T follicular helper cell (primary cell): ENCODE results near the gene MLIP.
"Not testable (repeated sequence)": the region's sequence is repeated elsewhere in the genome, so short reads cannot be mapped to it uniquely, and the experiment has no call there.

ENCODE experiments used
- DNase-seq: peaks from one replicate; pipeline ENCODE4 v3.0.0-alpha.2; 2020; ENCODE audit warnings: low read depth

The MLIP gene

DNA sequence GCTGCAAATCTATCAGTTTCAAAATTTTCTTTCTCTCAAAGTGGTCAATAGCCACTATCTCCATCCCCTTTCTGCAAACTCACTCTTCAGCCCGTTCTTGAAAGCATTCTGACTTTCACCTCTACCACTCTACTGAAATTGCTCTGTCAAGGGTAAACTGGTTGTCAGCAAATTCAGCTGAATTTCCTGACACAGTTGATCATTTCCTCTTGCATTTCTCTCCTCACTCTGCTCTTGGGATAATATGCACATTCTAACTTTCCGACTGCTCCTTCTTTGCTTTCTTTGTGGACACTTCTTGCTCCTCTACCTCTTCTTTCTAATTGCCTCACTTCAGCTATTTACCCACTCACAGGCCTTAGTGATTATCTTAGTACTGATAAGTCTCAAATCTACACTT is 123.3 kb downstream of the MLIP start:
- DNase-seq = no peak

DNA sequence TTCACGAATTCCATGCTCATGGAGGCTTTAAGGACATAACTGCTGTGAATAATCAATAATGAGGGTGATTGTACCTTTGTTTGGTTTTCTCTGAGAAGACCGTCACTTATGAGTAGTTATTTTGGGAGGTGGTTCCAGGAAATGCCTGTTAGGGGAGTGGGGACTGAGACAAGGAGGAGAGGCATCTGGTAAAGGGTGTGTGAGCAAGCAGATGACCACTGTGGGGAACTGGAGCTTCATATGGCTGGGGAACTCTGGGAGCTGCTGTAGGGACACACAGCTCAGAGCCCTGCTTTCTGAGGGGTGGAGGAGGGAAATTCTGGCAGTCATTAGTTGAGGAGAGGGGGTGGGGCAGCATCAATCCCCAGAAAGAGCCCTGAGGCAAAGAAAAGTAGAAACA is 125.7 kb downstream of the MLIP start:
- no peak for DNase-seq

DNA sequence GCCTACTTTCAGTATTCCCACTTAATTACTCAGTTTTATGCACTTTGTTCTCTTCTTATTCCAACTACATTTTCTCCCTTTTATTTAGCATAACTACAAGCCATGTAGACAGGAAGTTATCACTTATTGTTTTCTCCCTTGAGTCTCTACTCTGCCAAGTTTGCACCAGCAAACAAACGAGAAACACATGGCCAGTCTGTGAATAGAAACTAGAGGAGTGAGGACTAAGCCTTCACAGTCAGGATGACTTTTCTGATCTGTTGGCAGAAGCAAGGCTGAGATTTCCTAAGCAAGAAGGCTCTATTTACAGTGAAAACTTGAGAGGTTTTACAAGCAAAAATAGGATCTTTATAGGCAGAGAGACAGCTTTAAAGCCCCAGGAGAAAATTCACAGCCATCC is 127.2 kb downstream of the MLIP start:
- DNase-seq = no peak

DNA sequence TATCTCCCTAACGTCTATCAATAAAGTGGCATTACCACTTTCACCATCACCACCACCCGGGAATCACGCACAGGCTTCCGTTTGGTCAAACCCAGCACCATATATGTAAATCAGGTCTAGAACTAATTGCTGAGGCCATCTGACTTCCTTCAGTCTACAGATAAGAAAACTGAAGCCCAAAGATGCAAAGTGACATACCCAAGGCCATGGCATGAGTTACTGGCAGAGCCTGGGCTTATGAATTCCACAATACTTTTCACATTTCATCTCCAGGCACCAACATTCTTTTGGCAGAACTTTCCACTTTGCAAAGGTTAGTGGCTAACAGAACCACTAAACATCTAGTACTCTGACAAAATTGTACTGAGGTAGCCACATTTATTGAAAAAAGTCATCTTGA is 132.5 kb downstream of the MLIP start:
- DNase-seq = no peak

DNA sequence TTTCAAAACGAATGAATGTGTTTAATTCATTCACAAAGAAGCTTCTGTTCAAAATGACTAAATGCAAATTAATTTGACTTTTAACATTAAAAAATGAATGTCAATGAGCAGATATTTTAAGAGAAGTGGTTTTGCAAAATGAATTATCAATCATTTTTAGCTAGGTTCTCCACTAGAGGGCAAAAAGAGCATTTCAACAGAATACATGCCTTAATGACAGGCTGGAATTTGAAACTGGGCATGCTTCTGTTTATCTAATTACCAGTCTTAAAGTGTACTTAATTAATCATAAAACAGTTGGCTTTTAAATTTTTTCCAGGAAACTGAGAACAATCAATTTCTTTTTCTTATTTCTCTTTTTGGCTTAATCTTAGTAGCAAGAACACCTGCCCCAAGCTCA is 133.2 kb downstream of the MLIP start:
- DNase-seq = no peak

DNA sequence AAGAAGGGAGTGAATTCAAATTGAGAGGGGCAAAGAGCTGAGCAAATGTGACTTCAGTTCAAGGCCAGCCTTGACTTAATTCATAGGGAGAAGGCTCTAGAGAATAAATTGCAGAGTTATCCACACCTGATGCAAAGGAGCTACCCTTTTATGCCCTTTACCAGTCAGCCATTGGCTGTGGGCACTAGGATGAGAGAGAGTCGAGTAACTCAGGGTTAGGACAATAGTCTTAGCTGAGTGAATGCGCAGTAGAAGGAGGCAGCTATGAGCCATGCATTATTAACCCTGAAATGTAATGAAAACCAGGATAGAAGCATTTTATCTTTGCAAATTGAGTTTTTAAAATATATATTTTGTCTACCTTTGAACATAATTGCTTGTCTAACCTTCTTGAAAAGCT is 134.0 kb downstream of the MLIP start:
- DNase-seq = no peak

DNA sequence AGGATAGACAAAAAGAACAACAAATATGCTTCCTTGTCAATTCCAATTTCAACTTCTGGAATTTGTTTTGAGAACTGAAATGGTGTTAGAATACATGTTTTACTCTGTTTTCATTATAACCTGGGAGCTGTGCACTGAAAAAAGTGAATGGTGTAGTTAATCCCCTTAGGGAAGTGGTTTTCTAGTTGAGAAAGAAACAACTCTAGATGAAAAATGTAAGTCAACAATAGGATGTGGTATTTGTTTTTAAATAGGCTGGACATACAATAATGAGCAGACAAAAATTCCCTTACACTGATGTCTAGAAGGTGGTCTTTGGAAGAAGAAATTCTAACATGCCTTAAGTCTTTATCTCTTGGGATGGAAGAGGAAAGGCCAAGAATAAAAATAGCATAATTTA is 137.1 kb downstream of the MLIP start:
- no peak for DNase-seq

DNA sequence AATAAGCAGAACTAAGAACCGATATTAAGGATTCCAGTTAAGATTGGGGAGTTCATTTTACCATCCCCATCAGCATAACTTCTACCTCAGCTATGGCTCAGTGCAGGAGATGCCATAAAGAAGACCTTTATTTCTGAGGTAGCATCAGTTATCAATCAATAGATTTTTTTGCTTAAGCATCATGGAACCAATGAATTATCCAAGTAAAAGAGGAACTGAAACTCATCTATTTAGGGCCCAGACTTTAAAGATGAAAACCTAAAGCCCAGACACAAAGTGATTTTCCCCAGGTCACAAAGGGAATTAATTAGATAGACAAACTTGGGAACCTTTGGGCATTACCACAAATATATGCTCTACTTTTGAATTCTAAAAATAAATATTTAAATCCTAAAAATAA is 137.8 kb downstream of the MLIP start:
- no peak for DNase-seq

DNA sequence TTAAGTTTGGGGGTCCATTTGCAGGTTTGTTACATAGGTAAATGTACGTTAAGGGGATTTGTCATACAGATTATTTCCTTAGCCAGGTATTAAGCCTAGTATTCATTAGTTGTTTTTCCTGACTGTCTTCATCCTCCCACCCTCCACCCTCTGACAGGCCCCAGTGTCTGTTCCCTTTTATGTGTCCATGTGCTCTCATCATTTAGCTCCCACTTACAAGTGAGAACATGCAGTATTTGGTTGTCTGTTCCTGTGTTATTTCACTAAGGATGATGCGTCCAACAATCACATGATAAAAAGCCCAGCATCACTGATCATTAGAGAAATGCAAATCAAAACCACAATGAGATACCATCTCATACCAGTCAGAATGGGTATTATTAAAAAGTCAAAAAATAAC is 138.6 kb downstream of the MLIP start:
- DNase-seq = not testable (repeated sequence)

DNA sequence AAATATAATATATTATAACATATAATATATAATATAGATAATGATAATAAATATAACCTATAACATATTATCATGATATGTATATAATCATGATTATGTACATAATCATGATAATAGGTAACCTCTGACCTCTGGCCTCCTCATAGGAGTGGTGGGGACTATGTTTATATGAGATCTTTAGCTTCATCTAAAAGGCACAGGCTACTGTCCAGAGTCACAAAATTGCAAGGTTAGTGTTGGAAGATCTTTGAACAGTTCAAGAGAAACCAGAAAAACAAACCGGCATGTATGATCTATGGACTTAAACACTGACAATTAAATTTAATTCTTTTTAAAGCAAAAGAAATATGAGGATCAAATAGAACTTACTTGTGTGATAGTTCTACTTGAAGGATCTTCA is 141.3 kb downstream of the MLIP start:
- DNase-seq = no peak

DNA sequence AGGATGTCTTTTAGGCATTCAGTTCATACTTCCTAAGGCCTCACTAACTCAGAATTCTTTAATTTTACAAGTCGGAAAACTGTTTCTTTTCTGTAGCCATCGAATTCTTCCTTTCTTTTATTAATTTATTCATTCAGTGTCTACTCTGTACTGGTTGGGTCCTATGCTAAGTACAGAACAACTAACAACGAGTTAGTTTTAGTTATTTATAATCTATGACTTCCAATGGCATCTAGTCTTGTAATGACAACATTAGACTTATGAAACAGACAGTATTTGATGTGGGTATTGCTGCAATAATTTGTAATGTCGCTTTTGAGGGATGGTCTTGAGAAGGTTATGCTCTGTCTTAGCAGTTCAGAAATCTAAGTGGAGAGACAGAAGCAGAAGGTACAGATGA is 141.7 kb downstream of the MLIP start:
- DNase-seq = no peak

DNA sequence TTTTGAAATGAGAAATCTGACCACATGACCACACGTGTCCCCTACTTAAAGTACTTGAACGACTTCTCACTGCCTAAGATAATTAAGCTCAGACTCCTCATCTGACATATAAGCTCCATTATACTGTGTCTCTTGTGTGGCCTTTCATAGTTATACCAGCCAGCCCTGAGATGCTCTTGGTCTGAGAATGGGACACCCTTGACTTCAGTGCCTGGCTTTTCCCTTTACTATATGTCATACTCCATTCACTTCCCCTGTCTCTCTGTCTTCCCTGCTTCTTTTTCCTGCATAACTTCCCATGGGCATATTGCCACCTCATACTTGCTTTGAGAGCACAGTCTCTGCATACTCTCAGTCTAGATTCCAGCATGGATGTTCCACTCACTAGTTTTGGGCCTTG is 143.6 kb downstream of the MLIP start:
- no peak for DNase-seq

DNA sequence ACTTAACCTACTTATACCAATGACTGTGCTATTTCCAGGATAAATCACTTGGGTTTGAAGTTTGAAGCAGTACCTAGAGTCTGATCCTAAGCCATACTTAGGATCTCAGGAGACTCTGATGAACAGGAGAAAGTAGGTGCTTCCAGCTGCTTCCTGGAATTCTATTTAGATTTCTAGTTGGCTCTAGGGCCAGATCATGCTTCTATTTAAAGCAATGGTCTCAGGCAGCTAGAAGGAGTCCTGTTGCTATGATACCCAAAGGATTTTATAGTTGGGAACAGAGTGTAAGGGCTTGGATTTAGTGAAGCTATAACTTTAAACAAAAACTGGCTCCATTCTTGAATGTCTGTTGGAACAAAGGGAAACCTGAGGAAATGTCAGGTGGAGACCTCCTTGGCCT is 144.6 kb downstream of the MLIP start:
- no peak for DNase-seq

DNA sequence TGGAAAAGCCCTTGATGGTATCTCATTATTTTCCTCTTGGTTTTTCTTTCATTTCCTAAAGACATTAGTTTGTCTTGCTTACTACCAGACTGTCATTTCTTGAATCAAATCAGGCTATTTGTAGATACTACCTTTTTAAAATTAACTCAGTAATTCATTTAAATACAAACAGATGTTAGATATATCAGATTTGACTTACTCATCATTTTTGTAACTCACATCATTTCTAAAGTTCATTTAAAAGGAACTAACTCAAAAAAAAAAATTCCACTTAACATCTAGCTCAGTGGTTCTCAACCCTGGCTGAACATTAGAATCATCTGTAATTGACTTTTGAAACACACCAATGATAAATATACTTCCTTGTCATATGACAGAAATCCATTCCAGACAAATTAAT is 148.8 kb downstream of the MLIP start:
- no peak for DNase-seq

DNA sequence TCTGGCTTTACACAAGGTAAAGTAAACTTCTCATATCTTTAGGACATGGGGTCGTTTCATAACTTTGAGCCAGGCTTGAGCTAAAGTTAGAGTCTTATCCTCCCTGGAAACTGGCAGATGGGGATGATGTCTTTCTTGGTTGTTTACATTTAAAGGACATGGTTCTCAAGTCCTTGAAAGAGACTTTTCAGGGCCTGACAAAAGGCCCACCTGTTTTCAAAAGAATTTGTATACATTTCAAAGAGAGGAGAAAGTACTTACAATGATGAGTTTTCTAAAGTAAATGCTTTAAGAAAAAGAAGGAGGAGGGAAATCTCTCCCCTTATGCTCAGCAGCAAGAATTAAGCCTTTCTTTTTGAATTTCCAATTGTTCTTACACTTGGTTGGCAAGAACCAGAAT is 151.3 kb downstream of the MLIP start:
- DNase-seq = no peak

DNA sequence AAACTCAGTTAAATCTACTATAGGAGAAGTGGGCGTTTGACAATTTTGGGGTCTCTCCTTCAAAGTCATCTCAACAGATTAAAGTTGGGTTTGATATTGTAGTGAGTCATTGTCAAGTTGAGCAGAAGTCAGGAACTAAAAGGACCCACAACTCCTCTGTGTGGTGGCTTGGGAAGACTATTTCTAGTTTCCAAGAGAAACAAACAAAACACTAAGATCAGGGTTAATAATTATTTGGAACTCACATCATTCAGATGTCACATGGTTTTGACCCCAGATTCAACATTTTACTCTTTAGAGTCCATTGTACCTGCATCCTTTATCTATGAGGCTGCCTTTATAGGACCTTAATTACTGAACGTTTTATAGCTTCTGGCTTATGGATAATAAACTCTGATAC is 151.7 kb downstream of the MLIP start:
- no peak for DNase-seq

DNA sequence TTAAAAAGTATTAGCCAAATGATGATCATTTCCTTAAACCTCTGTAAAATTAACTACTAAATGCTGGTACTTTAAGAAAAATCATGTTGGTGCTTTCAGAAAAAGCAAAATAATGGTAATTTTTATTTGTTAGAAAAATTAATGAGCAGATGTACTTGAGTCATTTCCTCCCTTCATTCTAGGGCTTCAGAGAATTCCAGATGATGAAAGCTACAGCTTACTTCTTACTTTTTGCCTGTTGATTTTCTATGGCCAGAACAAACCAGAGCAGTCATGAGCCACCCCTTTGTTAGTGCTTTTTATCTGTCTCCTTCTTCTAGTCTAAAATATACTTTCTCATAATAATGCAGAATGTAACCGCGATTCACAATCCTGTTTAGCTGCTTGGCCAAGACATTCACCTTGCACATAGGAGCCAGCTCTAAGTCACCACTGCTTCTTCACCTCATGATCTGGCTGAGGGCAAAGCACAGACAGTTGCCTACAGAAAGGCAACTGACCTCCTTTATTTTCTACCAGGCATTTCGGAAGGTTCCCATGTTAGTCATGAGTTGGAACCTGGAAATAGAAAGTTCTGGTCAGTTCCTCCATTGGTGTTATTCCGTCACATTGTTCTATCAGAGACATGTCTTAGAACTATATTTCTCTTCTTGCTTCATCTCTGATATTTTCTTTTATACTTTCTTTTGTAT is 153.5 kb downstream of the MLIP start:
- DNase-seq = no peak

DNA sequence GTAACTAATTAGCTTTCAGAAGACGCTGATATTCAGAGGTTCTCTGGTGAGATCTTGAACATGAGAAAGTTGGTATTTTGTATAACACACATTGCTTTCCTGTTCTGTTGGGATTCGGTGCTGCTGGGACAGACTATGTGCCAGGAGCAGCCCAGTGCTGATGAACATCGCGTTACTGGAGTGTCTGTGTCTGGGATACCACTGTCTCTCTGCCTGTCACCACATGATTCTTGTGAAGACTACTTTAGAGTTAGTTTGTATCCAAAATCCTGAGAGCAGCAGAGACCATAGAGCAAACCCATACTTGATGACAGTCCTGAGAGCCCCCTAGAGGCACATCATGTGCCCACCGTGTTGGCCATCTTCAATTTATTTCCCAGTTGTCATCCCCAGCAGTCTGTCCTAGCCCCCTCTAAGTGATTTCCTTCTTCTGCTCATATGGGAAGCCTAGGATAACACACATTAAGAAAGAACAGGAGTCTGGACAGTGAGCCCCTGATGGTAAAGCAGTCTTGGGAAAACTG is 155.2 kb downstream of the MLIP start:
- no peak for DNase-seq

DNA sequence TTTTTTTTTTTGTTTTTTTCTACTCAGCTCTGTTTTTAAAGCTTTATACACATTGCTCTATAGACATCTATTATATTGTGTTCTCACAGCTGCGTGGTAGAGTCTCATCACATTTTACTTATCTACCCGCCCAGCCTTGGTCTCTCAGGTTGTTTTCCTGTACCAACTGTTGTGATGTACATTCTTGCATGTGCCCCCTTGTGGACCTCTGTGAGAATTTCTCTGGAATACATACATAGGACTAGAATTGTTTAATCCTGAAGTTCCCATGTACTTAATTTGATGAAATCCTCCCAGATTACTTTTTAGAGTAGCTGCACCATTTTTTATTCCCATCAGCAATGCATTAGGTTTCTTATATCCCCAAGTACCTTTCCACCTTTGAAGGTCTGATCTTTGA is 156.6 kb downstream of the MLIP start:
- no peak for DNase-seq

DNA sequence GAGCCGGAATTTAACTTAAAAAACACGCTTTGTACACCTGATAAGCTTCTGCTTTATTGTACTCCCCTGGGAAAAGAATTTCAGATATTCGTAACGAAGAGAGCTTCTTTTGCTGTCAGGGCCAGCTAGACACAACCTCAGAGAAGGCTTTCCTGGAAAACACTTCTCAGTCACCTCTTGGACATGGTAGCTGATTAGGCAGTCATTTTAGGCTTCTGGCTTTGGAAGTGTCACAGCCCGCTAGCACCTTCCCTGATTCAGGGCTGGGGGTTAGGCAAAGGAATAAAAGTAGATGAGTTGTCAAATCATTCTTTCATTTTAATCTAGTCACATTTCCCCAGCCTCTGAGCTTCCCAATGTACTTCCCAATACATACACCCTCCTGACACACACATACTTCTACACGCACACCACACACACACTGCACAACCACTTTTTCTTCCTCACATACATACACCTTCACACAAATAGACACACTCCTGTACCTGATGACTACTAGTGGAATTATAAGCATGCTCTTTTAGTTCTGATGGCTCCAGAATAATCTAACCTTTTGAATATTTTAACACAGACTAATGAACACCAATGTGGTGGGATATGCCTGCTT is 162.1 kb downstream of the MLIP start:
- DNase-seq = no peak

DNA sequence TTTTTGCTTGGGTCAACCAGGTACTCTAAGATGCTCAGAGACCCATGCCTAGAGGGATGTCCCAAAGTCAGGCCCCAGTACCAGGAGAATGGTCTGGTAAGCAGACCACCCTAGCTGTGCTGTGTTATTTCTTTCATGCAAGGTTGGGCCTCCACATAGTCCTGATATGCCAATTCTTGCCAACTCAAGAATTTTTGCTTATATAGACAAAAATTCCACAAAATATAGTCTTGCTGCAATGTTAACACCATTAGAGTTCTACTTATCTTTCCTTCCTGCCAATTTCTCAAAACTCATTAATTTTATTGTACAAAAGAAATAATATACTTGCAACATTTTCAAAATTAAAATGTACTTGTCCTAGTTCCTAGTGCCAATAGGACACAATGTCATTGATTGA is 163.1 kb downstream of the MLIP start:
- no peak for DNase-seq

DNA sequence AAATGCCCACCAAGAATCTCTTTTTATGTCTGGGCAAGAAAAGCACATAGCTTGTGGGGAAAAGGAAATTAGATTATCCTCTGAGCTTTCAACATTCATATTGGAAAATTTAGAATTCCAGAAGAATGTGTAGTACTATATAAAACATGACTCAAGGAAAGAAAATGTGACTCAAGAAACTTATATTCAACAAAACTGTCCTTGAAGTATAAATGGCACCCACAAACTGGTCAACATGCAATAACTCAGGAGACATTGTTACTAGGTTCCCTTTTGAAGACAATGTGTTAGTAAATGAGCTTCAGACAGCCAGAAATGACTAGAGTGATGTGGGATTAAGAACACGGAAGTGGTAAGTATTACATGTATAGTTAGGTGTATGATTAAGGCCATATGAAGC is 170.9 kb downstream of the MLIP start:
- no peak for DNase-seq

DNA sequence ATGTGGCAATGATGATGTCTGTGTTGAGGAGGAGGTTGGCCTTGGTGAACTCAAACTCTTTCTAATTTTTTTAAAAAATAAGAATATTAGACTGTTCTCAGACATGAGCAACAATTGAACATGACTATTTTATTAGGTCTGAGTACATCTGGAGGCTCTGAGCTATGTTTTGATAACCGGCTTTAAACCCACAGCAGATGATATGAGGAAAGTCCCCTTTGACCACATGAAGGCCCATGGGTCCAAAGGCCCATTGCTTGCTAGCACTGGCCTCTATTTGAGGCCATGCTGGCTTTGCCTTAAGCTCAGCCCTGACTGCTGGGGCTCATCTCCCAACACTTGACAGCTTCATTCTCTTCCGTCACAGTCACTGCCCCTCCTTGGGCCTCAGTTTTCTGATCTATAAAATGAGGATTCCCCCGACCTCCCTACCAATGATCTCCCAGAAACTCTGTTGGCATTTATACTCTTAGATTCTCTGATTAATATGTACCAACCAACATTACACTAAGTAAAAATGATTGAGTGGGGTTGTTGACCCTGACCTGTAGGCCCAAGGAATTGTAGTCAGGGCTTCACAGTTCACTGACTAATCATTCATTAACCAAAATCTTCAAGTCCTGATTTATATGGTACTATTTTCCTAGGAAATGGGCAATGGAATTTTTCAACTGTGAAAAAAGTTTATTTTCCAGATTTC is 173.1 kb downstream of the MLIP start:
- no peak for DNase-seq
